Measurements from ENCODE around the gene NECTIN1.
A peak's percentile ranks its signal among the peaks of the same experiment; 100 is the strongest.

NECTIN1 gene

DNA sequence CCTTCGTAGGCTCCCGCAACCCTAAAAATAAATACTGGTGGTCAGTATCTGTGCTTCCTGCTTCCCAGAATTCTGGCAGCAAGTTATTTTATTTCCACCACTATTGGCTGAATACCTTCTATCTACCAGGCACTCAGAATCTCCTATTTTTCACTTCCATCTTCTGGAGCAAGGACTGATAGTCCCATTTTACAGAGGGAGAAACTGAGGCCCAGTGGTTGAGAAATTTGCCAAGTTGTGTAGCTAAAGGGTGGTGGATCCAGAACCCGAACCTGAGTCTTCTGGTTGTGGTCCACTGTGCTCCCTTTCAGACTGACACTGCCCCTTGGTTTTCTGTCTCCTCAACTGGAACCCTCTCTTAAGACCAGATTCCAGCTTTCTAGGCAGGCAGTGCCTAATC is 31.6 kb downstream of the NECTIN1 start:
- H4K20me1 ChIP-seq (ENCODE audit: low read depth, low read length), result no peaks in the 10 kb centered on the region; the same call in 1 of the 2 replicates

DNA sequence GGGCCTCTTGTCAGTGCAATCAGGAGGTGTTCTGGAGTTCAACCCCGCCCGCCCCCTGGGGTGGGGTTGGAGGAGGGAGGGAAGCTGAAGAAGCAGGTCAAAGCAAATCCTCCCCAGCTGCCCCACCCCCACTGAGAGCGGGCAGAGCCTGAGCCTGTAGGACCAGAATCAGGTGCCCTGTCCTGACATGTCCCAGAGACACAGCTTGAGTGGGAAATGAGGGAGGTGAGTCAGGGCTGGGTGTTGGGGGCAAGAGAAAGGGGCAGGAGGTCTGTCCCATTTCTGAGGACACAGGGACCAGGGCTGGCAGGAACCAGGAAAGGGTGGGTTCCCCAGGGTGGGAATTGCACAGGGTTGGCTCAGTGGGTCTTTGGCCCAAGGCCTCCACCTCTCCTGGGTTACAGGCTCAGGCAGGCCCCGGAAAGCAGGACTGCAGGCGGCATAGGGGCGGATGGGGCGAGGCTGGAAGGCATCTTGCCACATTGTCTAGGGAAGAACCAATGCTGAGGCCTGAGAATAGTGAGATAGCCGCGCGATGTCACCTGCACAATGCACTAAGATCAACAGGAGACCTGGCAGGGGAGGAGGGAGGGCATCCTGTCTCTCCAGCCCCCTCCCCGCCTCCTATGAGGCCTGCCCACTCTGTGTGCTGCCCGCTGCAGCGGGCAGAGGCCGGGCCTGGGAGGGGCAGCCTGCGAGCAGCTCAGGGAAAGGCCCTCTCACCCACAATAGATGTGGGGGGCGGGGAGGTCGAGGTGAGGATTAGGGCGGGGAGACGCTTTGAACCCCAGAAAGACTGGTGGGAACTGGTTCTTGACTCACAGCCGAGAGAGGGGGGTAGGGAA is 32.4 kb downstream of the NECTIN1 start:
- H3K27me3 ChIP-seq (ENCODE audit: low read length), result no peaks in the 10 kb centered on the region
- H3K9me2 ChIP-seq (replicated peaks; ENCODE audit: insufficient read depth, low read length), result no peaks in the 10 kb centered on the region
- no peak overlapping the region for H3K9ac ChIP-seq (ENCODE audit: low read length)

More for the DNA sequence above, 31.6 kb downstream of the NECTIN1 start:
- TF ChIP-seq EZH2phosphoT487 (conservative IDR thresholded peaks at IDR 0.05; ENCODE audit: low read length), result no peak
- TF ChIP-seq, protein P1, sequence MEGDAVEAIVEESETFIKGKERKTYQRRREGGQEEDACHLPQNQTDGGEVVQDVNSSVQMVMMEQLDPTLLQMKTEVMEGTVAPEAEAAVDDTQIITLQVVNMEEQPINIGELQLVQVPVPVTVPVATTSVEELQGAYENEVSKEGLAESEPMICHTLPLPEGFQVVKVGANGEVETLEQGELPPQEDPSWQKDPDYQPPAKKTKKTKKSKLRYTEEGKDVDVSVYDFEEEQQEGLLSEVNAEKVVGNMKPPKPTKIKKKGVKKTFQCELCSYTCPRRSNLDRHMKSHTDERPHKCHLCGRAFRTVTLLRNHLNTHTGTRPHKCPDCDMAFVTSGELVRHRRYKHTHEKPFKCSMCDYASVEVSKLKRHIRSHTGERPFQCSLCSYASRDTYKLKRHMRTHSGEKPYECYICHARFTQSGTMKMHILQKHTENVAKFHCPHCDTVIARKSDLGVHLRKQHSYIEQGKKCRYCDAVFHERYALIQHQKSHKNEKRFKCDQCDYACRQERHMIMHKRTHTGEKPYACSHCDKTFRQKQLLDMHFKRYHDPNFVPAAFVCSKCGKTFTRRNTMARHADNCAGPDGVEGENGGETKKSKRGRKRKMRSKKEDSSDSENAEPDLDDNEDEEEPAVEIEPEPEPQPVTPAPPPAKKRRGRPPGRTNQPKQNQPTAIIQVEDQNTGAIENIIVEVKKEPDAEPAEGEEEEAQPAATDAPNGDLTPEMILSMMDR (IDR thresholded peaks at IDR 0.05; ENCODE audit: insufficient read depth, low read length, poor library complexity, severe bottlenecking), result no peak
- H3K9ac ChIP-seq (ENCODE audit: low read length), result no peak overlapping the region
- no peak overlapping the region for H2AFZ ChIP-seq (ENCODE audit: low read depth, low read length, severe bottlenecking)
- H3K9me3 ChIP-seq (ENCODE audit: insufficient read depth, low read length), result no peaks in the 10 kb centered on the region
- no peaks in the 10 kb centered on the region for H3K27me3 ChIP-seq (ENCODE audit: low read length)
- H3K9me2 ChIP-seq (replicated peaks; ENCODE audit: insufficient read depth, low read length), result no peaks in the 10 kb centered on the region
- H3K36me3 ChIP-seq (ENCODE audit: low read length), result no peaks in the 10 kb centered on the region
- no peak overlapping the region for H3K4me2 ChIP-seq (ENCODE audit: low read depth, low read length, poor library complexity, severe bottlenecking)
- no peak overlapping the region for H3K27ac ChIP-seq (ENCODE audit: low read depth, low read length)
- H3F3A ChIP-seq (ENCODE audit: insufficient read depth), result no peaks in the 10 kb centered on the region
- H3K79me2 ChIP-seq (ENCODE audit: insufficient read depth, low read length), result peaks cover 12% of the 10 kb centered on the region; the same call in 1 of the 2 replicates
- H3K4me3 ChIP-seq (ENCODE audit: insufficient read depth, low read length, poor library complexity, severe bottlenecking), result no peak overlapping the region

DNA sequence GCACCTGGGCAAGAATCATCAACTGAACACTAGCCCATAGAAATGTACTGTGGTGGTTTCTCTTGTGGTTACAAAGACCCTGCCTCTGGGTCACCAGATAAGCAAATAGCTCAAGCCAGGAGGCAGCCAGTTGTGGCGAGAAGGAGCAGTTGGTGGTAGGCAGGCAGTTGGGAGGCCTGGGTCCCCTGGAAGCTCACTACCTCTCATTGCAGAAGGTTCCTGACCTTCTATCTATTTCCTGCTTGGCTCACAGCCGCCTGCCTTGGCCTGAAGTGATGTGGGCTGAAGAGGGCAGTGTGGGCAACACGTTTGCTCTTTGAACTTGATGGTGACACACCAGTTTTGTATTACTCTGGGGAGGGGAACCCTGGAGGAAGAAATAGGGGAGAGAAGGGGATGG is 34.7 kb downstream of the NECTIN1 start:
- peak overlapping the region; percentile 28 for H3K4me2 ChIP-seq (ENCODE audit: low read depth, low read length, poor library complexity, severe bottlenecking)
- H4K20me1 ChIP-seq (ENCODE audit: low read depth, low read length), result no peaks in the 10 kb centered on the region; the same call in 1 of the 2 replicates
- H3K9me3 ChIP-seq (ENCODE audit: insufficient read depth, low read length), result no peaks in the 10 kb centered on the region
- H3K79me2 ChIP-seq (ENCODE audit: insufficient read depth, low read length), result peaks cover 16% of the 10 kb centered on the region; the same call in 1 of the 2 replicates
- TF ChIP-seq, protein P1 (IDR thresholded peaks at IDR 0.05; ENCODE audit: insufficient read depth, low read length, poor library complexity, severe bottlenecking), result peak; percentile 37
- no peak for TF ChIP-seq EZH2phosphoT487 (conservative IDR thresholded peaks at IDR 0.05; ENCODE audit: low read length)
- no peaks in the 10 kb centered on the region for H3F3A ChIP-seq (ENCODE audit: insufficient read depth)
- H3K27me3 ChIP-seq (ENCODE audit: low read length), result no peaks in the 10 kb centered on the region
- H3K36me3 ChIP-seq (ENCODE audit: low read length), result no peaks in the 10 kb centered on the region
- no peak overlapping the region for H3K4me3 ChIP-seq (ENCODE audit: insufficient read depth, low read length, poor library complexity, severe bottlenecking)
- peak overlapping the region; percentile 47 for H3K27ac ChIP-seq (ENCODE audit: low read depth, low read length)
- H3K9ac ChIP-seq (ENCODE audit: low read length), result 0 out of 2 replicates have a peak overlapping the region, but pooled peaks have one; percentile 22
- H2AFZ ChIP-seq (ENCODE audit: low read depth, low read length, severe bottlenecking), result no peak overlapping the region
- H3K9me2 ChIP-seq (replicated peaks; ENCODE audit: insufficient read depth, low read length), result no peaks in the 10 kb centered on the region

More for the DNA sequence above, 32.4 kb downstream of the NECTIN1 start:
- peaks cover 12% of the 10 kb centered on the region; the same call in 1 of the 2 replicates for H3K79me2 ChIP-seq (ENCODE audit: insufficient read depth, low read length)
- no peaks in the 10 kb centered on the region for H3K9me3 ChIP-seq (ENCODE audit: insufficient read depth, low read length)
- no peak overlapping the region for H3K4me2 ChIP-seq (ENCODE audit: low read depth, low read length, poor library complexity, severe bottlenecking)
- H3F3A ChIP-seq (ENCODE audit: insufficient read depth), result no peaks in the 10 kb centered on the region
- no peak overlapping the region for H2AFZ ChIP-seq (ENCODE audit: low read depth, low read length, severe bottlenecking)
- no peak overlapping the region for H3K4me3 ChIP-seq (ENCODE audit: insufficient read depth, low read length, poor library complexity, severe bottlenecking)
- no peaks in the 10 kb centered on the region; the same call in 1 of the 2 replicates for H4K20me1 ChIP-seq (ENCODE audit: low read depth, low read length)
- TF ChIP-seq EZH2phosphoT487 (conservative IDR thresholded peaks at IDR 0.05; ENCODE audit: low read length), result no peak
- TF ChIP-seq, protein P1 (IDR thresholded peaks at IDR 0.05; ENCODE audit: insufficient read depth, low read length, poor library complexity, severe bottlenecking), result no peak
- no peak overlapping the region for H3K27ac ChIP-seq (ENCODE audit: low read depth, low read length)
- no peaks in the 10 kb centered on the region for H3K36me3 ChIP-seq (ENCODE audit: low read length)
